Measurements from ENCODE around the gene DKC1. TPM values are rescaled to one million over a fixed set of nuclear protein-coding genes. Genes with fewer than 3 reads are reported as not detected.

The DKC1 gene
- total RNA-seq, 1 donor = 39.3 TPM

- Histone ChIP-seq H3K27me3 (ENCODE audit: insufficient read depth, low read length) (no peaks in the 10 kb centered on the region), H3K4me3 (ENCODE audit: low read length) (no peak overlapping the region), H3K9me3 (ENCODE audit: low read depth, low read length) (no peaks in the 10 kb centered on the region), H3K4me1 (ENCODE audit: insufficient read depth, low read length) (peaks cover 53% of the 10 kb centered on the region)
These were observed 32.4 kb downstream of the DKC1 start for GRCh38 chrX:154795016-154795415.

GRCh38 chrX:154797006-154797405, 34.3 kb downstream of the DKC1 start:
- no peaks in the 10 kb centered on the region for H3K27me3 ChIP-seq (ENCODE audit: insufficient read depth, low read length)
- no peak overlapping the region for H3K4me3 ChIP-seq (ENCODE audit: low read length)
- no peaks in the 10 kb centered on the region for H3K9me3 ChIP-seq (ENCODE audit: low read depth, low read length)
- peaks cover 72% of the 10 kb centered on the region for H3K4me1 ChIP-seq (ENCODE audit: insufficient read depth, low read length)

- Histone ChIP-seq H3K27me3 (ENCODE audit: insufficient read depth, low read length) (no peaks in the 10 kb centered on the region), H3K4me1 (ENCODE audit: insufficient read depth, low read length) (peaks cover 87% of the 10 kb centered on the region), H3K4me3 (ENCODE audit: low read length) (no peak overlapping the region), H3K9me3 (ENCODE audit: low read depth, low read length) (no peaks in the 10 kb centered on the region)
These were observed 37.1 kb downstream of the DKC1 start for GRCh38 chrX:154799556-154800348.

GRCh38 chrX:154800478-154801210, 38.0 kb downstream of the DKC1 start:
- Histone ChIP-seq H3K4me3 (ENCODE audit: low read length) (no peak overlapping the region), H3K4me1 (ENCODE audit: insufficient read depth, low read length) (peaks cover 81% of the 10 kb centered on the region)

GRCh38 chrX:154802947-154803346, 40.3 kb downstream of the DKC1 start:
- no peak overlapping the region for H3K4me3 ChIP-seq (ENCODE audit: low read length)

More at GRCh38 chrX:154800478-154801210, 38.0 kb downstream of the DKC1 start:
- no peaks in the 10 kb centered on the region for H3K27me3 ChIP-seq (ENCODE audit: insufficient read depth, low read length)
- no peaks in the 10 kb centered on the region for H3K9me3 ChIP-seq (ENCODE audit: low read depth, low read length)

GRCh38 chrX:154804261-154804956, 41.7 kb downstream of the DKC1 start:
- Histone ChIP-seq H3K27me3 (ENCODE audit: insufficient read depth, low read length) (no peaks in the 10 kb centered on the region), H3K4me1 (ENCODE audit: insufficient read depth, low read length) (peaks cover 53% of the 10 kb centered on the region), H3K9me3 (ENCODE audit: low read depth, low read length) (no peaks in the 10 kb centered on the region), H3K4me3 (ENCODE audit: low read length) (peak overlapping the region; percentile 64)

More at GRCh38 chrX:154802947-154803346, 40.3 kb downstream of the DKC1 start:
- Histone ChIP-seq H3K27me3 (ENCODE audit: insufficient read depth, low read length) (no peaks in the 10 kb centered on the region), H3K4me1 (ENCODE audit: insufficient read depth, low read length) (peaks cover 67% of the 10 kb centered on the region), H3K9me3 (ENCODE audit: low read depth, low read length) (no peaks in the 10 kb centered on the region)

- no peaks in the 10 kb centered on the region for H3K27me3 ChIP-seq (ENCODE audit: insufficient read depth, low read length)
- peak within 1 kb of the TSS; percentile 64 for H3K4me3 ChIP-seq (ENCODE audit: low read length)
- H3K9me3 ChIP-seq (ENCODE audit: low read depth, low read length) = no peaks in the 10 kb centered on the region
- peaks cover 46% of the 10 kb centered on the region for H3K4me1 ChIP-seq (ENCODE audit: insufficient read depth, low read length)
These were observed 42.5 kb downstream of the DKC1 start, which contains the start of gene MPP1 for GRCh38 chrX:154804957-154805695. MPP1 (minus strand) TSS chrX:154805485; CDS start chrX:154805373, 112 bp downstream.

GRCh38 chrX:154805696-154806091, 43.0 kb downstream of the DKC1 start:
- Histone ChIP-seq H3K4me3 (ENCODE audit: low read length) (peak overlapping the region; percentile 64), H3K9me3 (ENCODE audit: low read depth, low read length) (no peaks in the 10 kb centered on the region), H3K4me1 (ENCODE audit: insufficient read depth, low read length) (peaks cover 40% of the 10 kb centered on the region), H3K27me3 (ENCODE audit: insufficient read depth, low read length) (no peaks in the 10 kb centered on the region)

- no peaks in the 10 kb centered on the region for H3K27me3 ChIP-seq (ENCODE audit: insufficient read depth, low read length)
- no peaks in the 10 kb centered on the region for H3K9me3 ChIP-seq (ENCODE audit: low read depth, low read length)
- peaks cover 29% of the 10 kb centered on the region for H3K4me1 ChIP-seq (ENCODE audit: insufficient read depth, low read length)
- H3K4me3 ChIP-seq (ENCODE audit: low read length) = no peak overlapping the region
These were observed 44.3 kb downstream of the DKC1 start for GRCh38 chrX:154806837-154807501.

GRCh38 chrX:154809939-154810665, 47.4 kb downstream of the DKC1 start:
- Histone ChIP-seq H3K27me3 (ENCODE audit: insufficient read depth, low read length) (no peaks in the 10 kb centered on the region), H3K4me1 (ENCODE audit: insufficient read depth, low read length) (peaks cover 7% of the 10 kb centered on the region)

GRCh38 chrX:154812341-154813101, 49.9 kb downstream of the DKC1 start:
- Histone ChIP-seq H3K9me3 (ENCODE audit: low read depth, low read length) (no peaks in the 10 kb centered on the region), H3K27me3 (ENCODE audit: insufficient read depth, low read length) (no peaks in the 10 kb centered on the region), H3K4me3 (ENCODE audit: low read length) (no peak overlapping the region), H3K4me1 (ENCODE audit: insufficient read depth, low read length) (no peaks in the 10 kb centered on the region)

More at GRCh38 chrX:154809939-154810665, 47.4 kb downstream of the DKC1 start:
- no peaks in the 10 kb centered on the region for H3K9me3 ChIP-seq (ENCODE audit: low read depth, low read length)
- no peak overlapping the region for H3K4me3 ChIP-seq (ENCODE audit: low read length)

GRCh38 chrX:154813801-154814200, 51.1 kb downstream of the DKC1 start:
- Histone ChIP-seq H3K4me3 (ENCODE audit: low read length) (no peak overlapping the region), H3K27me3 (ENCODE audit: insufficient read depth, low read length) (no peaks in the 10 kb centered on the region), H3K9me3 (ENCODE audit: low read depth, low read length) (no peaks in the 10 kb centered on the region), H3K4me1 (ENCODE audit: insufficient read depth, low read length) (no peaks in the 10 kb centered on the region)

GRCh38 chrX:154815274-154815818, 52.7 kb downstream of the DKC1 start:
- Histone ChIP-seq H3K9me3 (ENCODE audit: low read depth, low read length) (no peaks in the 10 kb centered on the region), H3K27me3 (ENCODE audit: insufficient read depth, low read length) (no peaks in the 10 kb centered on the region), H3K4me1 (ENCODE audit: insufficient read depth, low read length) (no peaks in the 10 kb centered on the region), H3K4me3 (ENCODE audit: low read length) (no peak overlapping the region)
